OCI-LY3 (cell line): ENCODE data around the gene DYRK1A.

Source experiments
- EZH2phosphoT487 ChIP-seq: fragments of 200-600 bp; shearing (Covaris generic); IDR thresholded peaks from 2 replicates; pipeline ENCODE4 v1.6.1; 2018; ENCODE audit warnings: antibody characterized with exemption, mixed run types, low read depth
- TF ChIP-seq, protein P1 (sequence below): fragments of 200-600, 300-600 bp; sonication (generic); IDR thresholded peaks from 2 replicates; pipeline ENCODE4 v1.5.1; 2014; ENCODE audit warnings: antibody characterized with exemption, low read length, low read depth

DNA sequence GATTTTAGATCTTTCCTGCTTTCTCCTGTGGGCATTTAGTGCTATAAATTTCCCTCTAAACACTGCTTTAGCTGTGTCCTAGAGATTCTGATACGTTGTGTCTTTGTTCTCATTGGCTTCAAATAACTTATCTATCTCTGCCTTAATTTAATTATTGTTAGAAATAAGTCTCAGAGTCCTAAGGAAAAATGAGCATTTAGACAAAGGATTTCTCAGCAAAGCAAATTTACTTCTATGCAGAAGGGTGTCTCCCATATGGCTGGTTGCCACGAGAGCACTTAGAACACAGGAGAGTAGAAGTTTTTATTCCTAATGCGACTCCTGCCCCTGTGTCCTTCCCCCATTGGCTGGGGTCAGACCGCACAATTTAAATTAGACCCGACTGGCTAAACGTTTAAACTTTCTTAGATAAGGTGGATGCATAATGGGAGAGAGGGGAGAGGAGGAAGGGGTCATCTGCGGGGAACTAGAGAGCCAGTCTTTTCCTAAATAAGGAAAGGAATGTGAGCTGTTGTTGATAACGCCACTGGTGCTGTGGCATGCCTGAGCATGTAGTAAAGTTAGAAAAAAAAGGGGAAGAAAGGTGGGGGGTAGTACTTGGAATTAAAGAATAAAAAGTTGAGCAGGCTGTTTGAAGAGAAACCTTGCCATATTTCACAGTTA is 170.2 kb downstream of the DYRK1A start:
- TF ChIP-seq, protein P1, sequence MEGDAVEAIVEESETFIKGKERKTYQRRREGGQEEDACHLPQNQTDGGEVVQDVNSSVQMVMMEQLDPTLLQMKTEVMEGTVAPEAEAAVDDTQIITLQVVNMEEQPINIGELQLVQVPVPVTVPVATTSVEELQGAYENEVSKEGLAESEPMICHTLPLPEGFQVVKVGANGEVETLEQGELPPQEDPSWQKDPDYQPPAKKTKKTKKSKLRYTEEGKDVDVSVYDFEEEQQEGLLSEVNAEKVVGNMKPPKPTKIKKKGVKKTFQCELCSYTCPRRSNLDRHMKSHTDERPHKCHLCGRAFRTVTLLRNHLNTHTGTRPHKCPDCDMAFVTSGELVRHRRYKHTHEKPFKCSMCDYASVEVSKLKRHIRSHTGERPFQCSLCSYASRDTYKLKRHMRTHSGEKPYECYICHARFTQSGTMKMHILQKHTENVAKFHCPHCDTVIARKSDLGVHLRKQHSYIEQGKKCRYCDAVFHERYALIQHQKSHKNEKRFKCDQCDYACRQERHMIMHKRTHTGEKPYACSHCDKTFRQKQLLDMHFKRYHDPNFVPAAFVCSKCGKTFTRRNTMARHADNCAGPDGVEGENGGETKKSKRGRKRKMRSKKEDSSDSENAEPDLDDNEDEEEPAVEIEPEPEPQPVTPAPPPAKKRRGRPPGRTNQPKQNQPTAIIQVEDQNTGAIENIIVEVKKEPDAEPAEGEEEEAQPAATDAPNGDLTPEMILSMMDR: no peak
- TF ChIP-seq EZH2phosphoT487: no peak
